GM13977 (cell line): ENCODE measurements around the gene KLHL24.
"Not testable (repeated sequence)": the region's sequence is repeated elsewhere in the genome, so short reads cannot be mapped to it uniquely, and the experiment has no call there.

Source experiments
- DNase-seq: peaks from one replicate; pipeline ENCODE4 v3.0.0; 2012; ENCODE audit warnings: low spot score
- CTCF ChIP-seq: IDR thresholded peaks from 2 replicates; pipeline ENCODE4 v1.5.1; 2012; ENCODE audit warnings: mild to moderate bottlenecking, control low read depth; ENCODE audit not compliant: insufficient read depth; ENCODE audit errors: extremely low read depth, missing control alignments
- in situ Hi-C: fragments of 300-500 bp; cut with MboI; formaldehyde crosslinking; loops from one replicate; pipeline ENCODE4 v1.12.0; 2022; ENCODE audit warnings: low sequenced_read_pairs, low pct_unique_long_range_greater_than_20kb, mixed read lengths, inconsistent platforms; ENCODE audit not compliant: unreplicated experiment

The KLHL24 gene

GRCh38 chr3:183701744-183702143 is 66.3 kb downstream of the KLHL24 start:
- no peak for TF ChIP-seq CTCF
- in situ Hi-C loops, result no loop called here
- no peak for DNase-seq

GRCh38 chr3:183703892-183704291 is 68.5 kb downstream of the KLHL24 start:
- DNase-seq, in situ Hi-C loops: not testable (repeated sequence)

GRCh38 chr3:183710231-183710630 is 74.8 kb downstream of the KLHL24 start:
- in situ Hi-C loops, result no loop called here
- no peak for TF ChIP-seq CTCF
- DNase-seq, result no peak

GRCh38 chr3:183711516-183711915 is 76.1 kb downstream of the KLHL24 start:
- TF ChIP-seq CTCF, result no peak
- in situ Hi-C loops, result no loop called here

GRCh38 chr3:183714622-183715021 is 79.2 kb downstream of the KLHL24 start:
- DNase-seq, result no peak
- in situ Hi-C loops, result no loop called here

More at GRCh38 chr3:183711516-183711915, 76.1 kb downstream of the KLHL24 start:
- no peak for DNase-seq

GRCh38 chr3:183718012-183718411 is 82.6 kb downstream of the KLHL24 start:
- in situ Hi-C loops, result no loop called here
- no peak for DNase-seq

More at GRCh38 chr3:183714622-183715021, 79.2 kb downstream of the KLHL24 start:
- no peak for TF ChIP-seq CTCF

GRCh38 chr3:183725387-183725786 is 90.0 kb downstream of the KLHL24 start:
- TF ChIP-seq CTCF, result no peak
- no peak for DNase-seq
- in situ Hi-C loops, result no loop called here

More at GRCh38 chr3:183718012-183718411, 82.6 kb downstream of the KLHL24 start:
- TF ChIP-seq CTCF, result no peak
